Measurements from ENCODE around the gene LRRC8D.

- TF ChIP-seq CTCF (IDR thresholded peaks at IDR 0.05) (no peak), POLR2A (IDR thresholded peaks at IDR 0.05) (no peak)
Measured at GRCh38 chr1:89863165-89863830, 42.5 kb downstream of the LRRC8D start.
